ENCODE results near the gene CYP27C1.

CYP27C1 gene

GRCh38 chr2:127162261-127163089, 57.6 kb downstream of the CYP27C1 start:
- FAIRE-seq = no peak
- DNase-seq (ENCODE audit: insufficient read length, low spot score) = no peak
- no peak for TF ChIP-seq POLR2A (IDR thresholded peaks at IDR 0.05; ENCODE audit: low read depth, low read length)

GRCh38 chr2:127161176-127162136, 58.6 kb downstream of the CYP27C1 start:
- no peak for FAIRE-seq
- DNase-seq (ENCODE audit: insufficient read length, low spot score) = no peak
- no peak for TF ChIP-seq POLR2A (IDR thresholded peaks at IDR 0.05; ENCODE audit: low read depth, low read length)

GRCh38 chr2:127160676-127161075, 59.4 kb downstream of the CYP27C1 start:
- TF ChIP-seq POLR2A (IDR thresholded peaks at IDR 0.05; ENCODE audit: low read depth, low read length) = no peak
- FAIRE-seq = no peak
- DNase-seq (ENCODE audit: insufficient read length, low spot score) = no peak

- FAIRE-seq = no peak
- no peak for DNase-seq (ENCODE audit: insufficient read length, low spot score)
- TF ChIP-seq POLR2A (IDR thresholded peaks at IDR 0.05; ENCODE audit: low read depth, low read length) = no peak
Observed at GRCh38 chr2:127159543-127159942, 60.6 kb downstream of the CYP27C1 start.

- no peak for FAIRE-seq
- DNase-seq (ENCODE audit: insufficient read length, low spot score) = no peak
- TF ChIP-seq POLR2A (IDR thresholded peaks at IDR 0.05; ENCODE audit: low read depth, low read length) = no peak
Observed at GRCh38 chr2:127158614-127159290, 61.3 kb downstream of the CYP27C1 start.

GRCh38 chr2:127157651-127158485, 62.2 kb downstream of the CYP27C1 start:
- no peak for TF ChIP-seq POLR2A (IDR thresholded peaks at IDR 0.05; ENCODE audit: low read depth, low read length)
- FAIRE-seq (no peak), DNase-seq (ENCODE audit: insufficient read length, low spot score) (no peak)

GRCh38 chr2:127157114-127157513, 63.0 kb downstream of the CYP27C1 start:
- FAIRE-seq (no peak), DNase-seq (ENCODE audit: insufficient read length, low spot score) (no peak)
- TF ChIP-seq POLR2A (IDR thresholded peaks at IDR 0.05; ENCODE audit: low read depth, low read length) = no peak

- no peak for TF ChIP-seq POLR2A (IDR thresholded peaks at IDR 0.05; ENCODE audit: low read depth, low read length)
- DNase-seq (ENCODE audit: insufficient read length, low spot score) (no peak), FAIRE-seq (no peak)
Observed at GRCh38 chr2:127155947-127156346, 64.2 kb downstream of the CYP27C1 start.

- no peak for TF ChIP-seq POLR2A (IDR thresholded peaks at IDR 0.05; ENCODE audit: low read depth, low read length)
- DNase-seq (ENCODE audit: insufficient read length, low spot score) (no peak), FAIRE-seq (no peak)
Observed at GRCh38 chr2:127155028-127155581, 65.0 kb downstream of the CYP27C1 start.

- no peak for TF ChIP-seq POLR2A (IDR thresholded peaks at IDR 0.05; ENCODE audit: low read depth, low read length)
- no peak for DNase-seq (ENCODE audit: insufficient read length, low spot score)
- no peak for FAIRE-seq
Observed at GRCh38 chr2:127154396-127154795, 65.7 kb downstream of the CYP27C1 start.

- no peak for TF ChIP-seq POLR2A (IDR thresholded peaks at IDR 0.05; ENCODE audit: low read depth, low read length)
- DNase-seq (ENCODE audit: insufficient read length, low spot score) = peak; percentile 92
- peak; percentile 89 for FAIRE-seq
Observed at GRCh38 chr2:127153691-127154158, 66.4 kb downstream of the CYP27C1 start.

GRCh38 chr2:127150996-127151395, 69.1 kb downstream of the CYP27C1 start:
- FAIRE-seq = no peak
- no peak for DNase-seq (ENCODE audit: insufficient read length, low spot score)
- TF ChIP-seq POLR2A (IDR thresholded peaks at IDR 0.05; ENCODE audit: low read depth, low read length) = no peak

- TF ChIP-seq POLR2A (IDR thresholded peaks at IDR 0.05; ENCODE audit: low read depth, low read length) = no peak
- DNase-seq (ENCODE audit: insufficient read length, low spot score) (peak; percentile 29), FAIRE-seq (no peak)
Observed at GRCh38 chr2:127149384-127149783, 70.7 kb downstream of the CYP27C1 start.

Data from H54 (cell line).